ENCODE measurements around the gene THRB. TPM values are rescaled to one million over a fixed set of nuclear protein-coding genes. Genes with fewer than 3 reads are reported as not detected.

The THRB gene
- total and polyA plus RNA-seq, 9 of the 15 experiments (the other 6 are each of a cell fraction or from before 2014, with no cell fraction given), result 1.7 to 14.9 (median 6.9) TPM

GRCh38 chr3:24339266-24339825 lies 155.3 kb downstream of the THRB start (continued):
- no peak for TF ChIP-seq POLR2AphosphoS2 (IDR thresholded peaks at IDR 0.05; ENCODE audit: low read length)
- no peak for TF ChIP-seq ZNF76 (CRISPR knock-in tag; IDR thresholded peaks at IDR 0.05; ENCODE audit: borderline replicate concordance)
- no peak for TF ChIP-seq DIDO1 (tag; IDR thresholded peaks at IDR 0.05; ENCODE audit: low read depth)
- no peak for TF ChIP-seq SFPQ (IDR thresholded peaks at IDR 0.05; ENCODE audit: low read depth, low read length)

GRCh38 chr3:24338409-24339130 lies 156.1 kb downstream of the THRB start:
- peak; percentile 17; the same call in 1 of the 3 replicates for ATAC-seq
- H3K27ac ChIP-seq (ENCODE audit: extremely low read depth, low read depth, low read length), result no peak overlapping the region
- ChIA-PET POLR2A (interaction anchor here (1.4 kb wide), 1 partner anchor 13 kb away, joined by 4 read pairs; no protein-coding TSS in a partner anchor), CTCF (ENCODE audit: low intra/inter-chr PET ratio) (no interaction called here)
- no peaks in the 10 kb centered on the region for H4K20me1 ChIP-seq (replicated peaks; ENCODE audit: control insufficient read depth, insufficient read depth, low read length)
- peak; percentile 29 for FAIRE-seq
- peaks cover 6 to 27% of the 10 kb centered on the region in 2 experiments; a peak in 3 of 5 replicates for H3K4me1 ChIP-seq (replicated peaks in 1 of 2; ENCODE audit: control insufficient read depth in 2 of 2, insufficient read depth in 2 of 2, low read length in 2 of 2)
- no peak overlapping the region for H3K4me2 ChIP-seq (ENCODE audit: insufficient read depth, low read length)
- H3K27me3 ChIP-seq (ENCODE audit: control insufficient read depth in 2 of 2, insufficient read depth in 2 of 2, low read length in 2 of 2), result no peaks in the 10 kb centered on the region
- peaks cover 14% of the 10 kb centered on the region; the same call in 2 of the 3 replicates for H3K79me2 ChIP-seq (ENCODE audit: control insufficient read depth, insufficient read depth, low read length)
- H3K4me3 ChIP-seq, result no peak overlapping the region
- no peaks in the 10 kb centered on the region for H3K9me3 ChIP-seq (replicated peaks; ENCODE audit: control insufficient read depth, insufficient read depth, low read depth, low read length)
- no peaks in the 10 kb centered on the region for H3K36me3 ChIP-seq (ENCODE audit: control insufficient read depth, insufficient read depth, low read length)
- BruUV-seq (replicated peaks), result no TSS peak
- no peak for DNase-seq (ENCODE audit: extremely low read depth in 1 of 4, low spot score in 3 of 4)
- in situ Hi-C loops (cut with MboI) (no loop called here), intact Hi-C loops (cut with micrococcal nuclease) (loop anchor here (5.0 kb wide), 1 partner anchor 151 kb away; no protein-coding TSS in a partner anchor)
- H2AFZ ChIP-seq (ENCODE audit: low read depth, low read length), result no peak overlapping the region
- H3K9me1 ChIP-seq (ENCODE audit: control insufficient read depth, insufficient read depth, low read length), result no peaks in the 10 kb centered on the region
- no peak overlapping the region for H3K9ac ChIP-seq (ENCODE audit: insufficient read depth in 1 of 2, low read depth in 2 of 2, low read length in 2 of 2)
- 32% methylated on average over 5 of the region's 5 CpGs for WGBS (ENCODE audit: insufficient coverage, low coverage, missing lambda C conversion rate)
- TF ChIP-seq MEIS2 (IDR thresholded peaks at IDR 0.05; ENCODE audit: partially characterized antibody), result peak; percentile 3
- no peak for TF ChIP-seq ZNF165 (CRISPR knock-in tag; IDR thresholded peaks at IDR 0.05; ENCODE audit: borderline replicate concordance)

Measured in K562 (cell line).